GM10248 (cell line): Measurements from ENCODE around the gene NPAS2.

ENCODE experiments used
- CTCF ChIA-PET: fragments of 300-600 bp; sonication (Branson Sonifier 250); formaldehyde crosslinking; extraction: SDS; loops from one replicate; lab custom pipeline; 2021; ENCODE audit warnings: antibody characterized with exemption; lab: Yijun Ruan, JAX
- POLR2A ChIA-PET: fragments of 350-650 bp; sonication (Branson Sonifier 250); formaldehyde crosslinking; extraction: SDS; loops from one replicate; lab custom pipeline; 2020; ENCODE audit warnings: antibody characterized with exemption; lab: Yijun Ruan, JAX
- DNase-seq: peaks from one replicate; pipeline ENCODE4 v3.0.0; 2012; ENCODE audit errors: extremely low spot score
- TF ChIP-seq, protein P1 (sequence below): IDR thresholded peaks from 2 replicates; pipeline ENCODE4 v1.5.1; 2012; ENCODE audit warnings: mild to moderate bottlenecking, low read depth; ENCODE audit errors: extremely low read depth, missing control alignments, control extremely low read depth

The NPAS2 gene

DNA sequence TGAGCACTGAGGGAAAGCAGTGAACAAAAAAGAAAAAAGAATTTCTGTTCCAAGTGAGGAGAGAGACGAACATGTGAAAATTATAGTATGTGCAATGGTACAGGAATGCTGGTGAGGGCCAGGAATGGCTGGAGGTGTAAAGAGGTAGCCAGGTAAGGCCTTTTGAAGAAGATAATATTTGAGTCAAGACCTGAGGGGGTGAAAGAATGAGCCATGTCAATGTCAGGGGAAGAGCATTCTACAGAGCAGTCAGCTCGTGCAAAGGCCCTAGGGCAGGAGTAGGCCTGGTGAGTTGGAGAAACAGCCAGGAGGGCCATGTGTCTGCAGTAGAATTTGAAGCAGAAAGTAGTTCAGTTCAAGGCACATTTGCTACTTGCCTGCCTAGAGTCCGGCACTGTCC is 169.7 kb downstream of the NPAS2 start:
- TF ChIP-seq, protein P1, sequence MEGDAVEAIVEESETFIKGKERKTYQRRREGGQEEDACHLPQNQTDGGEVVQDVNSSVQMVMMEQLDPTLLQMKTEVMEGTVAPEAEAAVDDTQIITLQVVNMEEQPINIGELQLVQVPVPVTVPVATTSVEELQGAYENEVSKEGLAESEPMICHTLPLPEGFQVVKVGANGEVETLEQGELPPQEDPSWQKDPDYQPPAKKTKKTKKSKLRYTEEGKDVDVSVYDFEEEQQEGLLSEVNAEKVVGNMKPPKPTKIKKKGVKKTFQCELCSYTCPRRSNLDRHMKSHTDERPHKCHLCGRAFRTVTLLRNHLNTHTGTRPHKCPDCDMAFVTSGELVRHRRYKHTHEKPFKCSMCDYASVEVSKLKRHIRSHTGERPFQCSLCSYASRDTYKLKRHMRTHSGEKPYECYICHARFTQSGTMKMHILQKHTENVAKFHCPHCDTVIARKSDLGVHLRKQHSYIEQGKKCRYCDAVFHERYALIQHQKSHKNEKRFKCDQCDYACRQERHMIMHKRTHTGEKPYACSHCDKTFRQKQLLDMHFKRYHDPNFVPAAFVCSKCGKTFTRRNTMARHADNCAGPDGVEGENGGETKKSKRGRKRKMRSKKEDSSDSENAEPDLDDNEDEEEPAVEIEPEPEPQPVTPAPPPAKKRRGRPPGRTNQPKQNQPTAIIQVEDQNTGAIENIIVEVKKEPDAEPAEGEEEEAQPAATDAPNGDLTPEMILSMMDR: no peak
- ChIA-PET POLR2A (no interaction called here), CTCF (interaction anchor here (1.1 to 1.6 kb wide), 3 partner anchors 379 to 609 kb away, joined by 3 read pairs; no protein-coding TSS in a partner anchor)
- DNase-seq: no peak

DNA sequence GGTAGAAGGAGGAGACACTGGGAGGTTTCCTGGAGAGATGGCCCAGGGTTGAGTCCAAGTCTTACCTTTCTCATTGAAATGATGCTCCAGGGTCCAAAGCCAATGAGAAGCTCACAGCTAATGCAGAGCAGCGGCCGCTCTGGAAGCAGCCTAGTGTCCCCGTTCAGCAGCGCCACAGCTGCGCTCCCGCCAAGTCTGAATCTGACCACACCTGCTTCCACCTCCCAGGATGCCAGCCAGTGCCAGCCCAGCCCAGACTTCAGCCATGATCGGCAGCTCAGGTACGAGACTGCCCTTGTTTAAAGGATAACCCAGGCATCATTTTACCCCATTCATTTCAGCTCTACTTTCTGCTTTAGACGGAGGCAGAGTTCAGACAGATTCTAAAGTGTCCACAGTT is 170.2 kb downstream of the NPAS2 start:
- CTCF ChIA-PET: interaction anchor here (1.4 to 1.6 kb wide), 2 partner anchors 384 to 609 kb away, joined by 3 read pairs; no protein-coding TSS in a partner anchor
- POLR2A ChIA-PET: no interaction called here
- DNase-seq: no peak
- TF ChIP-seq, protein P1: no peak

DNA sequence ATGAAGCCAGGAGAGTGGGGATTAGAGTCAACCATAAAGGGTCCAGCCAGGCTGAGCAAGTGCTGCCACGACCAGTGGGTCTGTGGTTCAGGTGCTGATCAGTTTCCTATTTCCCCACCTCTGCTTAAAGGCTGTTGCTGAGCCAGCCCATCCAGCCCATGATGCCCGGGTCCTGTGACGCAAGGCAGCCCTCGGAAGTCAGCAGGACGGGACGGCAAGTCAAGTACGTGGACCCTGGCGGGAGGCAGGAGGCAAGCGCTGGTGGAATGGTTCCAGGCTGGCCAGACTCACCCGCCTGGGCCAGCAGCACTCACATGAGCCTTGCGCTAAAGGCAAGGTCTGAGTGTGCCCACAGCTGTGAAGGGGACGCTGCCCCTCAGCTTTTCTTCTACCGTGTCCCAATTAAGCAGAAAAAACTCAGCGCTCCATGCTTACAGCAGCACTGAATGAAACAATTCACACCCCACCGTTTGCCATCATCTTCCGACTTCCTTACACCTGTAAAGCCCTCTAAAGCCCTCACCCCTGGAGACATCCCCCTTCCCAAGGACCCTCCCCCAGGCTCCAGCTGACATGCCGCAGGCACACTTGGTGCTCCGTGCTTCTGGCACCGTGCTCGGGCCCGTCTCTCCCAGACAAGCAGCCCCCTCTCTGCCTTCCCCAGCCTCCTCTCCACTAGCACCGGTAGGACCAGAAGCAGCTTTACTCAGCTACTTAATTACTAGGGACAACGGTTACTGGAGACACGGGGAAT is 170.9 kb downstream of the NPAS2 start:
- CTCF ChIA-PET: interaction anchor here (0.9 to 1.6 kb wide), 3 partner anchors 381 to 610 kb away, joined by 3 to 4 read pairs (median 3); no protein-coding TSS in a partner anchor
- POLR2A ChIA-PET: no interaction called here

DNA sequence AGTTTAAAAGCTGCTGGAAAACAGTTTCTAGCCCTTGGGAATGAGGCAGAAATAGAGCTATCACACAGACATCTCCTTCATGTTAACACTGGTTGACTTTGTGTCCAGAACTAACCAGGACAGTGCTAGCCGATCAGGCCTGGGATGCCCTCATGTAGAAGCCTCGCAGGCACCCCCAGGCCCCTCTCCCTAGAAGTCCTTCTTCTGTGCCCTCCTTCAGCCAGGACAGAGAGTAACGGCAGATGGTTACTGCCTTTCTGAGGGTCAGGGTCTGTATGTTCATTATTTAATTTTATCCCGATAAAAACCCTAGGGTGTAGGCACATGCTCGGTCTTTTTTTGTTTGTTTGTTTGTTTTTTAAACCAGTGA is 171.4 kb downstream of the NPAS2 start:
- POLR2A ChIA-PET: no interaction called here
- CTCF ChIA-PET: interaction anchor here (0.9 to 1.6 kb wide), 3 partner anchors 381 to 610 kb away, joined by 3 to 4 read pairs (median 3); no protein-coding TSS in a partner anchor
- DNase-seq: no peak
- TF ChIP-seq, protein P1: no peak

More for the DNA sequence above, 170.9 kb downstream of the NPAS2 start:
- DNase-seq: no peak
- TF ChIP-seq, protein P1: no peak

DNA sequence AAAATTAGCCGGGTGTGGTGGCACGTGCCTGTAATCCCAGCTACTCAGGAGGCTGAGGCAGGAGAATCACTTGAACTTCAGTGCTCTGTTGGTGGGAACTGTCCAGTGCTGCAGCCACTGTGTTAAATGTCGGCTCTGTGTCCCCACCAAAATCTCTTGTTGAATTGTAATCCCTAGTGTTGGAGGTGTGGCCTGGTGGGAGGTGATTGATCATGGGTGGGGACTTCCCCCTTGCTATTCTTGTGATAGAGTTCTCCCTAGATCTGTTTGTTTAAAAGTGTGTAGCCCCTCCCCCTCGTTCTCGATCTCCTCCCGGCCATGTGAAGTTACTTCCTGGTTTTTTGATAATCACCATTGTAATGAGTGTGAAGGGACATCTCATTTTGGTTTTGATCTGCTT is 172.3 kb downstream of the NPAS2 start:
- POLR2A ChIA-PET: no interaction called here
- CTCF ChIA-PET: no interaction called here
- DNase-seq: no peak
- TF ChIP-seq, protein P1: no peak

DNA sequence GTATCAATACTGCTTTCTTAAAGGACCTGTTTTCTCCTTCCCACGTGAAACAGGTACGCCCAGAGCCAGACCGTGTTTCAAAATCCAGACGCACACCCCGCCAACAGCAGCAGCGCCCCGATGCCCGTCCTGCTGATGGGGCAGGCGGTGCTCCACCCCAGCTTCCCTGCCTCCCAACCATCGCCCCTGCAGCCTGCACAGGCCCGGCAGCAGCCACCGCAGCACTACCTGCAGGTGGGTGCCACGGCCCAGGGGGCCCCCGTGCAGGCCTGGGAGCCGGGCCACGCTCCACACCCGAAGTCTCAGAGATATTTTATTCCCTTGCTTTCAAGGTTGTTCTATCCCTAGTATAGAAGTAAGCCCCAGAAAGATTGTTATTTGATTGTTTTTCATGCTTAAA is 173.4 kb downstream of the NPAS2 start:
- CTCF ChIA-PET: no interaction called here

More for the DNA sequence above, 173.4 kb downstream of the NPAS2 start:
- POLR2A ChIA-PET: no interaction called here
- TF ChIP-seq, protein P1: no peak
- DNase-seq: no peak
